ENCODE results near the gene TFB2M.

Gene TFB2M

DNA sequence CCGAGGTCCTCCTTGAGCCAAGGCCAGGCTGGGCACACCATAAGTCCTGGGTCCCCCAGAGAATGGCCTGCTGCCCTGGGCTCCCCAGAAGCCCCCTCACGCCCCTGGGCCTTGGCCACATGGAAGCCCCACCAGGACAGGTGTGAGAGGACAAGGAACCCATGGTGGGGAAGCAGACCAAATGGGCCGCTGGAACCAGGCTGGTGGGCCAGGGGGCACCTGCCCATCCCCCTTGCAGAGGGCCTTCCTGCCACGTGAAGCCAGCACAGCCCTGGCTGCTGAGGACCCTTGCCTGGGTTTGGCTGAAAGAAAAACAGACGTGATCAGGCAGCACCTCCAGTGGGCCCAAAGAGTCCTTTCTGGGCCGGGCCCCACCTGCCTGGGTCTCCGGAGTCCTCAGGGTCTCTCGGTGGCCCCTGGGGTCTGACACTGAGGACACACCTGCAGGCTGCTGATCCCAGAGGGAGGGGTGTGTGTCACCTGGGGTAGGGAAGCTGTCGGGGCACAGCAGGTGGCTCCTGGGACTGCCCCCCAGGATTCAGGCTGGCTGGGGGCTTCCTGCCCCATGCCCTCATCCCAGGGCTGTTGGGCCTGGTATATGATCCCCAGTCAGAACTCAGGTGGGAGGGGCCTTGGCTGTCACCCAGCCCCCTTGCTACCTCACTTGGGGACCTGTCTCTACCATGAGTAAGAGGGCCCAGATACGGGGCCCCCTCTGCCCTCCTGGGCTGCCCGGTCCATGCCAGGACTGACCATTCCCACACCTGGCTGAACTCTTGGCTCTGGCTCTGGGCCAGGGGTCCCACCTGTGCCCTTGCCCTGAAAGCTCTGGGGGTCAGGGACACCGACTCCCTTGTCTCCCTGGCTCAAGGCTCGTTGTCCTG, 55.7 kb downstream of the TFB2M start:
- H3K9me3 ChIP-seq (ENCODE audit: control insufficient read depth in 5 of 5, low read length in 5 of 5) = peaks cover 0 to 21% (median 17%) of the 10 kb centered on the region in 5 donors
- no peaks in the 10 kb centered on the region for H3K27me3 ChIP-seq (ENCODE audit: control insufficient read depth in 5 of 5, insufficient read depth in 4 of 5, low read length in 5 of 5)
- H3K9ac ChIP-seq (ENCODE audit: low read length in 5 of 5) = no peak overlapping the region
- no peak overlapping the region for H3K4me3 ChIP-seq (ENCODE audit: low read depth in 1 of 5, low read length in 5 of 5)
- H3K27ac ChIP-seq (ENCODE audit: low read depth, low read length) = no peak overlapping the region
- H3K4me1 ChIP-seq (ENCODE audit: control insufficient read depth in 5 of 5, insufficient read depth in 5 of 5, low read length in 5 of 5) = peaks cover 0 to 16% (median 12%) of the 10 kb centered on the region in 5 donors
- no peaks in the 10 kb centered on the region for H3K36me3 ChIP-seq (ENCODE audit: control insufficient read depth in 5 of 5, insufficient read depth in 5 of 5, low read length in 5 of 5)

DNA sequence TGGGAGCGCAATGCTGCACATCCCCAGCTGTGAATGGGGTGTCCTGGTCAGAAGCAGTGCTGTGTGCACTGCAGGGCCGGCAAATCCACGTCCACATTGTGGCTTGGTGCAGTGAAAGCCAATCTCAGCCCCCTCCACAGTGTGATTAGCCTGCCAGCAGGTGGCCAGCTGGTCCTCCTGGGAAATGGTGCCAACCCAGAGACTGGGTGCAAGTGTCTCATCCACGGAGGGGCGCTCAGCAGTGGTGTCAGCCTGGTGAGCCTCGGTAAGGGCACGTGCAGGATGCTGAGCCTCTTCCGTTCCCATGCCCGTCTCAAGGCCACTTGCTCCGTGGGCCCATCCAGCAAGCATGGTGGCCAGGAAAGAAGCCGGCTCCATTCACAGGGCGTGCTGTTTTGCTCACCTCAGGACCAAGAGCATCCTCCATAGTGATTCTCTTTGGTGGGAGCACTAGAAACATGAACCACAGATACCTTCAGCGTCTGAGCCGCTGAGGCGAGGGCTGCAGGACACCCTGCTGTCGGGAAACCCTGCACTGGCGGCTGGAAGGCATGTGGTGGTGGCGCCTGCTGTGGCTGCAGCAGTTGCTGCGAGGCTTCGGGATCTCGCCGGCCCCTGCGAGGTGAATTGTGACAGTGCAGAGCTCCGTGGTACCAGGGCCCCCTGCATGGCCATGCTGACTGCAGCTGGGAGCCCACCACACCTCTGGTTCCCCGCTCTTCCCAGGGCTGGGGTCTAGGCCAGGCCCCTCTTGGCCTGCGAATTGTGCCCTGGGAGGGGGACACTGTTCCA, 57.0 kb downstream of the TFB2M start:
- H3K27me3 ChIP-seq (ENCODE audit: control insufficient read depth in 5 of 5, insufficient read depth in 4 of 5, low read length in 5 of 5) = no peaks in the 10 kb centered on the region
- peaks cover 0 to 16% (median 12%) of the 10 kb centered on the region in 5 donors for H3K4me1 ChIP-seq (ENCODE audit: control insufficient read depth in 5 of 5, insufficient read depth in 5 of 5, low read length in 5 of 5)
- no peak overlapping the region for H3K9ac ChIP-seq (ENCODE audit: low read length in 5 of 5)
- no peak overlapping the region for H3K4me3 ChIP-seq (ENCODE audit: low read depth in 1 of 5, low read length in 5 of 5)
- H3K9me3 ChIP-seq (ENCODE audit: control insufficient read depth in 5 of 5, low read length in 5 of 5) = peaks cover 0 to 9% (median 6%) of the 10 kb centered on the region in 5 donors
- H3K27ac ChIP-seq (ENCODE audit: low read depth, low read length) = no peak overlapping the region
- H3K36me3 ChIP-seq (ENCODE audit: control insufficient read depth in 5 of 5, insufficient read depth in 5 of 5, low read length in 5 of 5) = no peaks in the 10 kb centered on the region

DNA sequence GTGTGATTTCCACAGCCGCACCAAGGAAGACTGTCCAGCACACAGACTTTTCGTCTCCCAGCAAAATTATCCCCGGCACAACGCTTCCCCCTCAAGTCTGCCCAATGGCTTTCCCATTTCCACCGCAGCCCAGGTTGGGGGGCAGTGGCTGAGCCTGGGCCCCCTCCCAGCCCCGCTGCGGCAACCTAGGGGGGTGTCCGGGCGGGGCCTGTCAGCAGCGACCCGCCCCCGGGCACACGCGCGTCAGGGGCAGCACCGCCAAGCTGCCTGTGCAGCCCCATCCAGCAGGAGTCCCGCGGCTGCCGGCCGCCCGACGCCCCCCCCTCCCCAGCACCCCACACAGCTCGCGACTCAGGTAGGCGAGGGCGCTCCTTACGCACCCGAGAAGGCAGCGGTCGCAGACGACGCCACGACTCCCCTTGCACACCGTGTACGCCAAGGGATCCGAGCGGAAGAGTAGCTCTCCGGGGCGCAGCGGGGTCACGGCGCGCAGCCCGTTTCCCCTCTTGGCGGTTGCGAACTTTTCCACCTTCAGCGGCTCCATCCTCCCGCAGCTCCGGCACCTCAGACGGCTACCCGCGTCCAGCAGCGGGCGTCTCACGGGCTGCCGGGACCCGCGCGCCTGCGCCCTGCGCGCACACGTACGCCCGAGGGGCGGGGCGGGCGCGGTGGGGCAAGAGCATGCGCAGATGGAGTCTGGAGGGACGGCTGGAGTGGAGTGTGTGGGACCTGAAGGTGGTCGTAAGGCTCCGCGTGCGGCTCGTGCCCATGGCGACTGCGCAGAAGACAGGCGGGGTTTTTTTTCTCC, 59.2 kb downstream of the TFB2M start, which contains the start of gene SMYD3:
Gene SMYD3 (minus strand): TSS at position 606 of the 808 bp plus-strand sequence.
- Histone ChIP-seq H3K4me3 (ENCODE audit: low read depth in 1 of 5, low read length in 5 of 5) (peak within 1 kb of the TSS; percentile 80 to 92 (median 90)), H3K9ac (ENCODE audit: low read length in 5 of 5) (peak within 1 kb of the TSS; percentile 30 to 88 (median 68)), H3K9me3 (ENCODE audit: control insufficient read depth in 5 of 5, low read length in 5 of 5) (no peaks in the 10 kb centered on the region), H3K27me3 (ENCODE audit: control insufficient read depth in 5 of 5, insufficient read depth in 4 of 5, low read length in 5 of 5) (no peaks in the 10 kb centered on the region), H3K27ac (ENCODE audit: low read depth, low read length) (no peak within 1 kb of the TSS), H3K36me3 (ENCODE audit: control insufficient read depth in 5 of 5, insufficient read depth in 5 of 5, low read length in 5 of 5) (peaks cover 0 to 3% (median 0%) of the 10 kb centered on the region in 5 donors), H3K4me1 (ENCODE audit: control insufficient read depth in 5 of 5, insufficient read depth in 5 of 5, low read length in 5 of 5) (peaks cover 0 to 16% (median 12%) of the 10 kb centered on the region in 5 donors)

DNA sequence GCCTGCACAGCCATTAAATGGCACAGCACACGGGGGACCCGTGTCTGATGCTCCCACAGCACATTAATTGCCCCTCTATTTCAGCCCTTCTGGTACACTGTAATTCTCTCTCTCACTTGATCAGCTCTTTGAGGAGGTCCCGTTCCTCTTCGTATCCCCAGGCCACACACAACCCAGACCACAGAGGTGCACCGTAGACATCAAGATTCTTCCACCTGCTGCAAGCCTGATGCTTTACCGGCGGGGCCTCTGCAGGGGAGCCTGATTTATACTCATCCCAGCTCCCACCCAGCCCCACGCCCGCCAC, 59.7 kb downstream of the TFB2M start:
- Histone ChIP-seq H3K9ac (ENCODE audit: low read length in 5 of 5) (peak overlapping the region in 4 of 5 donors; percentile 44 to 68 (median 64)), H3K4me1 (ENCODE audit: control insufficient read depth in 5 of 5, insufficient read depth in 5 of 5, low read length in 5 of 5) (peaks cover 0 to 16% (median 12%) of the 10 kb centered on the region in 5 donors), H3K9me3 (ENCODE audit: control insufficient read depth in 5 of 5, low read length in 5 of 5) (no peaks in the 10 kb centered on the region), H3K4me3 (ENCODE audit: low read depth in 1 of 5, low read length in 5 of 5) (peak overlapping the region; percentile 62 to 92 (median 90)), H3K36me3 (ENCODE audit: control insufficient read depth in 5 of 5, insufficient read depth in 5 of 5, low read length in 5 of 5) (peaks cover 0 to 3% (median 0%) of the 10 kb centered on the region in 5 donors), H3K27ac (ENCODE audit: low read depth, low read length) (no peak overlapping the region), H3K27me3 (ENCODE audit: control insufficient read depth in 5 of 5, insufficient read depth in 4 of 5, low read length in 5 of 5) (no peaks in the 10 kb centered on the region)

DNA sequence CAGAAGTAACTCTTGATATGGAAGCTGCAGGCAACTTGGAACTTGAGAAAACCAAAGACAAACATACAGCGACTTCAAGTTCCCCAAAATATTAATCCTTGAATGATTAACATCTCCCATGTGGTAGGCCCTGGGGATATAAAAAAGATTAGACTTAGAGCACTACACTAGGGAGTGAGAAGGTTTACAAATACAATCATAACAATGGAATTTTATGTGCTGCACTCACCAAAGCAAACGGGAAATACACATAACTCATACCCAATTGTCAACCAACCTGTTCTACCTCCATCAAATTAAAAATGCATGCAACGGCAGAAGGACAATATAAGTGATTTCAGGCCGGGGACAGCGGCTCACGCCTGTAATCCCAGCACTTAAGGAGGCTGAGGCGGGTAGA, 62.7 kb downstream of the TFB2M start:
- peaks cover 0 to 3% (median 0%) of the 10 kb centered on the region in 5 donors for H3K36me3 ChIP-seq (ENCODE audit: control insufficient read depth in 5 of 5, insufficient read depth in 5 of 5, low read length in 5 of 5)
- peaks cover 0 to 16% (median 12%) of the 10 kb centered on the region in 5 donors for H3K4me1 ChIP-seq (ENCODE audit: control insufficient read depth in 5 of 5, insufficient read depth in 5 of 5, low read length in 5 of 5)
- no peak overlapping the region for H3K4me3 ChIP-seq (ENCODE audit: low read depth in 1 of 5, low read length in 5 of 5)
- no peaks in the 10 kb centered on the region for H3K27me3 ChIP-seq (ENCODE audit: control insufficient read depth in 5 of 5, insufficient read depth in 4 of 5, low read length in 5 of 5)
- no peaks in the 10 kb centered on the region for H3K9me3 ChIP-seq (ENCODE audit: control insufficient read depth in 5 of 5, low read length in 5 of 5)
- H3K9ac ChIP-seq (ENCODE audit: low read length in 5 of 5) = peak overlapping the region in 1 of 5 donors; percentile 12
- H3K27ac ChIP-seq (ENCODE audit: low read depth, low read length) = no peak overlapping the region

DNA sequence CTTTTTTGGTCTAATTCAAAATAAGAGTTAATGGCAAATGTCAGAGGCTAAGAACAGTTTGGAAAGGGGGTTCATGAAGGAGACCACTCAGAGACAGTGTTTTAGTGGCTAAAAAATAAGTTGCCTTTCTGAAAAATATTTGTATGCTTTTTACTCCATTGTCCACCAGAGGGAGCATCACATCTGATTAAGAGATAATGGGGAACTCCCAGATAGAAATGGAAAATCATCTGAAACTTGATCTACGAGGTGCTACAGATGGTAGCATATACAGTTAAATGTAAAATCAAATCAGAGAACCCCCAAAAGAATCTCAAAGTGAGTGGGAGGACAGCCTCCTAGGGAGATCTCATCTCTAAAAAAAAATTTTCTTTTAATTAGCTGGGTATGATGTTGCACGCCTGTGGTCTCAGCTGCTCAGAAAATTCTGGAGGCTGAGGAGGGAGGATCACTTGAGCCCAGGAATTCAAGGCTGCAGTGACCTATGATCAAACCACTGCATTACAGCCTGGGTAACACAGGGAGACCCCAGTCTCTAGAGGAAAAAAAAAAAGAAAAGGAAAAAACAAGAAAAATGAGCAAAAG, 68.6 kb downstream of the TFB2M start:
- Histone ChIP-seq H3K36me3 (ENCODE audit: control insufficient read depth in 5 of 5, insufficient read depth in 5 of 5, low read length in 5 of 5) (no peaks in the 10 kb centered on the region), H3K9me3 (ENCODE audit: control insufficient read depth in 5 of 5, low read length in 5 of 5) (no peaks in the 10 kb centered on the region), H3K9ac (ENCODE audit: low read length in 5 of 5) (no peak overlapping the region), H3K27ac (ENCODE audit: low read depth, low read length) (no peak overlapping the region), H3K4me3 (ENCODE audit: low read depth in 1 of 5, low read length in 5 of 5) (no peak overlapping the region), H3K27me3 (ENCODE audit: control insufficient read depth in 5 of 5, insufficient read depth in 4 of 5, low read length in 5 of 5) (no peaks in the 10 kb centered on the region), H3K4me1 (ENCODE audit: control insufficient read depth in 5 of 5, insufficient read depth in 5 of 5, low read length in 5 of 5) (peaks cover 0 to 2% (median 0%) of the 10 kb centered on the region in 5 donors)

DNA sequence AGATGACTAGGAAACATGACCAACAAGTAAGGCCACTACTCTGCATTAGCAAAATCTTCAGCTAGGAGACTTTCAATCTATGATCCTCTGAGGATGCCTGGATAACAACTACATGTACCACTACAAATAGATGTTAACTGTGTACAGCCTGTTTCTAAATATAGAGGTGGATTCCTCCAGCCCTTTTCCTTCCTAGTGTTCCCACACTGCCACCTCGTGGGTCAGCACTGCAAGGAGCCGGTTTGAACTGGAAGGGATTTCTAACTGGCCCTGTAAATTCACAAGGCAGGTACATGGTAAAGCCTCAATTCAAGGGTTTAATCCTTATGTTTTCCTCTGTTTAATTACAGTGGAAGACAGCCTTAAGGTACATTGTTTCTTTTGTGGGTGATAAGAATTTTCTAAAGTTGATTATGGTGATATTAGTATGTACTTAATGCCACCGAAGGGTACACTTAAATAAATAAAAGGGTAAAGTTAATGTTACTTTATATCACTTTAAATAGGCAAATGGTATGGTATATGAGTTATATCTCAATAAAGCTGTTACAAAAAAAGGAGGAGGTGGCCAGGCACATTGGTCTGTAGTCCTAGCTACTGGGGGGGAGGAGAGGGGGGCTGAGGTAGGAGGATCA, 73.3 kb downstream of the TFB2M start:
- Histone ChIP-seq H3K4me3 (ENCODE audit: low read depth in 1 of 5, low read length in 5 of 5) (no peak overlapping the region), H3K9ac (ENCODE audit: low read length in 5 of 5) (no peak overlapping the region), H3K27ac (ENCODE audit: low read depth, low read length) (no peak overlapping the region)

DNA sequence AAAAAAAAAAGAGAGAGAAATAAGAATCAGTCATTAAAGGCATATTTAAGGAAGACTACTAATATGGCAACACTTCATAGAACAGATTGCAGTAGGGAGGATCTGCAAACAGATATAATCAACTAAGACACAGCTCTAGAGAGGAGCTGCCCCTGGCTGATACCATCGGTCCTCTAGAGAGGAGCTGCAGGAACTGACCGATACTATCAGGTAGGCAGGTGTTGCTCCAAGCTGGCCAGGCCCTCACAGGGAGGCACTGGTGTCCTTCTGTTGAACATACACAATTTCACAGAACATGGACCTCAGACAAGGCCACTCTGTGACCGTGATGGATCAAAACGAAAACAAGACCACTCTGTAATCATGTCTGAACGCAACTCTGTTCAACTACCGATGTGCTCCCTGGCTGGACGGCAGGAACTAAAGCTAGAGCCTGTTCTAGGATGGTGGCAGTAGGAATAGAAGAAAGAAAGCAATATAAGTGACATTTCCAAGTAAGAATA, 74.5 kb downstream of the TFB2M start:
- H3K27ac ChIP-seq (ENCODE audit: low read depth, low read length) = no peak overlapping the region
- H3K4me1 ChIP-seq (ENCODE audit: control insufficient read depth in 5 of 5, insufficient read depth in 5 of 5, low read length in 5 of 5) = peaks cover 0 to 3% (median 0%) of the 10 kb centered on the region in 5 donors
- no peaks in the 10 kb centered on the region for H3K36me3 ChIP-seq (ENCODE audit: control insufficient read depth in 5 of 5, insufficient read depth in 5 of 5, low read length in 5 of 5)
- H3K9ac ChIP-seq (ENCODE audit: low read length in 5 of 5) = no peak overlapping the region
- H3K27me3 ChIP-seq (ENCODE audit: control insufficient read depth in 5 of 5, insufficient read depth in 4 of 5, low read length in 5 of 5) = no peaks in the 10 kb centered on the region
- H3K9me3 ChIP-seq (ENCODE audit: control insufficient read depth in 5 of 5, low read length in 5 of 5) = no peaks in the 10 kb centered on the region
- H3K4me3 ChIP-seq (ENCODE audit: low read depth in 1 of 5, low read length in 5 of 5) = no peak overlapping the region

More for the DNA sequence above, 73.3 kb downstream of the TFB2M start:
- no peaks in the 10 kb centered on the region for H3K36me3 ChIP-seq (ENCODE audit: control insufficient read depth in 5 of 5, insufficient read depth in 5 of 5, low read length in 5 of 5)
- H3K4me1 ChIP-seq (ENCODE audit: control insufficient read depth in 5 of 5, insufficient read depth in 5 of 5, low read length in 5 of 5) = peaks cover 0 to 3% (median 0%) of the 10 kb centered on the region in 5 donors
- no peaks in the 10 kb centered on the region for H3K9me3 ChIP-seq (ENCODE audit: control insufficient read depth in 5 of 5, low read length in 5 of 5)
- H3K27me3 ChIP-seq (ENCODE audit: control insufficient read depth in 5 of 5, insufficient read depth in 4 of 5, low read length in 5 of 5) = no peaks in the 10 kb centered on the region
